ENCODE results near the gene GOSR1. TPM values are rescaled to one million over a fixed set of nuclear protein-coding genes. Genes with fewer than 3 reads are reported as not detected.
"Not testable (repeated sequence)": the region's sequence is repeated elsewhere in the genome, so short reads cannot be mapped to it uniquely, and the experiment has no call there.

Gene GOSR1
- total RNA-seq, 1 donor from 2014 or later, result 38.3 TPM

DNA sequence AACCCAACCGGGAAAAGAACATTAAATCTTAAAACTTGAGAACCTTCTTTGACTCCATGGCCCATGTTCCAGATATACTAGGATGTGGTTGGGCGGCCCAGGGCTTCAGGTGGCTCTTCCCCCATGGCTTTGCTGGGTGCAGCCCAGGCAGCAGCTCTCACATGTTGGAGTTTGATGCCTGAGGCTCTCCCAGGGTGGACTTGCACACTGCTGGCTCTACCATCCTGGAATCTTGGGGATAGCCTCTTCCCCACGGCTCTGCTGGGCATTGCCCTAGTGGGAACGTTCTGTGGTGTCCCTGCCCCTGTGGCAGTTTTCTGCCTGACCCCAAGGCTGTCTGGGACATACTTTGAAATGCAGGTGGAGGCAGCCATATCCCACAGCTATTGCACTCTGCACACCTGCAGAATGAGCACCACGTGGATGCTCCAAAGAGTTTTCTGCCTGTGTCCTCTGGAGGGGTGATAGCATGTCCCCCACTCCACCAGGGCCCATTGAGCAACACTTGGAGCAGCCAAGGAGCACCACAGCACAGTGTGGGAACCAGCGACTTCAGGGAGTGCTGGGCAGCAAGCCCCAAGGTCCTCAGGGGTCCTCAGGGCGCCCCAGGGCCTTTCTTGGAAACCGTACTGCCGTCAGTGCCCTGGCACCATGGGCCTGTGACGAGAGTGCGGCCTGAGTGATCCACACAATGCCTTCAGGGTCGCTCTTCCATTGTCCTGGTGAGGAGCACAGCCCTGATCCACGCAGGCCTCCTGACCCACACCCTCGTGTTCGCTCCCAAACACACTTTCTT, 70.8 kb downstream of the GOSR1 start:
- TF ChIP-seq, protein P1, sequence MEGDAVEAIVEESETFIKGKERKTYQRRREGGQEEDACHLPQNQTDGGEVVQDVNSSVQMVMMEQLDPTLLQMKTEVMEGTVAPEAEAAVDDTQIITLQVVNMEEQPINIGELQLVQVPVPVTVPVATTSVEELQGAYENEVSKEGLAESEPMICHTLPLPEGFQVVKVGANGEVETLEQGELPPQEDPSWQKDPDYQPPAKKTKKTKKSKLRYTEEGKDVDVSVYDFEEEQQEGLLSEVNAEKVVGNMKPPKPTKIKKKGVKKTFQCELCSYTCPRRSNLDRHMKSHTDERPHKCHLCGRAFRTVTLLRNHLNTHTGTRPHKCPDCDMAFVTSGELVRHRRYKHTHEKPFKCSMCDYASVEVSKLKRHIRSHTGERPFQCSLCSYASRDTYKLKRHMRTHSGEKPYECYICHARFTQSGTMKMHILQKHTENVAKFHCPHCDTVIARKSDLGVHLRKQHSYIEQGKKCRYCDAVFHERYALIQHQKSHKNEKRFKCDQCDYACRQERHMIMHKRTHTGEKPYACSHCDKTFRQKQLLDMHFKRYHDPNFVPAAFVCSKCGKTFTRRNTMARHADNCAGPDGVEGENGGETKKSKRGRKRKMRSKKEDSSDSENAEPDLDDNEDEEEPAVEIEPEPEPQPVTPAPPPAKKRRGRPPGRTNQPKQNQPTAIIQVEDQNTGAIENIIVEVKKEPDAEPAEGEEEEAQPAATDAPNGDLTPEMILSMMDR (IDR thresholded peaks at IDR 0.05; ENCODE audit: insufficient read depth, low read length, poor library complexity, severe bottlenecking), result no peak
- Histone ChIP-seq H3K36me3 (ENCODE audit: control insufficient read depth, insufficient read depth, low read length) (no peaks in the 10 kb centered on the region), H3K4me3 (ENCODE audit: low read depth, low read length) (no peak overlapping the region), H3K27me3 (ENCODE audit: control insufficient read depth, insufficient read depth, low read length) (no peaks in the 10 kb centered on the region)
- DNase-seq (ENCODE audit: low read depth), result no peak

DNA sequence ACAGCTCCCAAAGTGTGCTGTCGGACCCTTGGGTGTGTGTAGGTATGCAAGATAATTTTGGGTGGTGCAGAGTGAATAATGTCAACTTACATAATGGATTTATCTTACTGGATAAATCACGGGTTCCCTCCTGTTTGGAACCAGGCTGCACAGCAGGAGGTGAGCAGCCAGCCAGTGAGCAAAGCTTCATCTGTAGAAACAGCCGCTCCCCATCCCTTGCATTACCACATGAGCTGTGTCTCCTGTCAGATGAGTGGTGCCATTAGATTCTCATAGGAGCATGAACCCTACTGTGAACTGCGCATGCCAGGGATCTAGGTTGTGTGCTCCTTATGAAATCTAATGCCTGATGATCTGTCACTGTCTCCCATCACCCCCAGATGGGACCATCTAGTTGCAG, 72.0 kb downstream of the GOSR1 start:
- H3K4me3 ChIP-seq (ENCODE audit: low read depth, low read length); H3K27me3 ChIP-seq (ENCODE audit: control insufficient read depth, insufficient read depth, low read length); DNase-seq (ENCODE audit: low read depth); H3K36me3 ChIP-seq (ENCODE audit: control insufficient read depth, insufficient read depth, low read length): not testable (repeated sequence)

DNA sequence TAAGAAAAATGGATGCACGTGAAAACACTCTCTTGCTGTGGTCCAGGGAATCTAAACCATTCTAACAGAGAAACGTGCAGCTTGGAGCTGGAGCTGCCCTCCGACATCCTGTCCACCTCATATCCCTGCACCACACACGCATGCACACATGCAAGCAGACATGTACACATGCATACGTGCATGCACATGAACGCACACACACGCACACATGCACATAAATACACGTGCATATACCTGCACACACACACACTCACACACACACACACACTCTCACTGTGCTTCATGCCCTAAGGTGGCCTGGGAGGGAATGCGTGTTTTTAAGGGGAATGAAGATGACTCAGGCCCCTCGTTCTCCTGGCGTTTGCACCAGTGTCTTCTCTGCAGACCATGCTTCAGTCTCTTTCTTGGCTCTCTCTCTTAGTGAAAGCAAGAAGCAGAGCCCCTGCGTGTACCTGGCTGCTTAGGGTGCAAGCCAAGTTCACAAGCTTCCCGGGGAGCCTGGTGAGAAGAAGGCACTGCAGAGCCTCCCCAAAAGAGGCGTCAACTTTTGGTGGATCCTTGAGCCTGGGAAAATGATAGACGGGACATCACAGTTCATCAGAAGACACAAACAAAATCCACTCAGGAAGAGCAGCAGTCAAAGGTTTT, 72.8 kb downstream of the GOSR1 start:
- no peak overlapping the region for H3K4me3 ChIP-seq (ENCODE audit: low read depth, low read length)
- H3K36me3 ChIP-seq (ENCODE audit: control insufficient read depth, insufficient read depth, low read length), result no peaks in the 10 kb centered on the region
- H3K27me3 ChIP-seq (ENCODE audit: control insufficient read depth, insufficient read depth, low read length), result no peaks in the 10 kb centered on the region
- TF ChIP-seq, protein P1 (IDR thresholded peaks at IDR 0.05; ENCODE audit: insufficient read depth, low read length, poor library complexity, severe bottlenecking), result no peak
- DNase-seq (ENCODE audit: low read depth), result no peak

DNA sequence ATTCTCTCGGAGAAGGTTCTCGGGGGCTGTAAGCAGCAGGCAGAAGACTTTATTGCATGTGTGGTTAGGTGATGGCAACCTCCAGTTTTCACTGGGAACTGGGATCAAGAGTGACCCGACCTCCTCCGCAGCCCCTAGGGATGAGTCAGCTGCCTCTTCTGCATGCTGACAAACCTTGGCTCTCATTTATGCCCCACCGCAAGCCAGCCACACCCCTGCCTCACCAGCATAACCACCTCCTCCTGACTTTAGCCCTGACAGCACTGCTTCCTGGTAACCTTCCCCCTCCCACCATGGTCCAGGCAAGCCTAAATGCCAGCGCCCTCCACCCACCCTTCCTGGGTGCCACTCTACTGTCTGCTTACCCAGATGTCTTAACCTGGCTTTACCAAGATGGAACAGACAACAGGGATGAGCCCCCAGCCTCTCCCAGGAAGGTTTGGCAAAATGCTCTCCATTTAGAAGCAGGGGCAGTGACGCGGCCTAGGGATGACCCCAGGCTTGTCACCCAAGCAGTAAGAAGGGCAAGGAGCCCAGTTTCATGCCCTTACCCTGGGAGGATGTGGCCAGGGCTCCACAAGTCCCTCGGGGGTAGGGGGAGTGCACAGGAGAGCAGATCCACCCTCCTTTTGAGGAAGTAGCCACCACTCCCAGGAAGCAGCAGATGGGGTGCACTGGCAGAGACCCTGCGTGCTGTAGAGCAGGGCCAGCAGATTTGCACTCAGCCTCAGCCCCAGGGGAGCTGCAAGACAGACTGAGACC, 73.5 kb downstream of the GOSR1 start:
- no peaks in the 10 kb centered on the region for H3K36me3 ChIP-seq (ENCODE audit: control insufficient read depth, insufficient read depth, low read length)
- H3K4me3 ChIP-seq (ENCODE audit: low read depth, low read length), result no peak overlapping the region
- peak; percentile 14 for DNase-seq (ENCODE audit: low read depth)
- TF ChIP-seq, protein P1 (IDR thresholded peaks at IDR 0.05; ENCODE audit: insufficient read depth, low read length, poor library complexity, severe bottlenecking), result no peak
- H3K27me3 ChIP-seq (ENCODE audit: control insufficient read depth, insufficient read depth, low read length), result no peaks in the 10 kb centered on the region

DNA sequence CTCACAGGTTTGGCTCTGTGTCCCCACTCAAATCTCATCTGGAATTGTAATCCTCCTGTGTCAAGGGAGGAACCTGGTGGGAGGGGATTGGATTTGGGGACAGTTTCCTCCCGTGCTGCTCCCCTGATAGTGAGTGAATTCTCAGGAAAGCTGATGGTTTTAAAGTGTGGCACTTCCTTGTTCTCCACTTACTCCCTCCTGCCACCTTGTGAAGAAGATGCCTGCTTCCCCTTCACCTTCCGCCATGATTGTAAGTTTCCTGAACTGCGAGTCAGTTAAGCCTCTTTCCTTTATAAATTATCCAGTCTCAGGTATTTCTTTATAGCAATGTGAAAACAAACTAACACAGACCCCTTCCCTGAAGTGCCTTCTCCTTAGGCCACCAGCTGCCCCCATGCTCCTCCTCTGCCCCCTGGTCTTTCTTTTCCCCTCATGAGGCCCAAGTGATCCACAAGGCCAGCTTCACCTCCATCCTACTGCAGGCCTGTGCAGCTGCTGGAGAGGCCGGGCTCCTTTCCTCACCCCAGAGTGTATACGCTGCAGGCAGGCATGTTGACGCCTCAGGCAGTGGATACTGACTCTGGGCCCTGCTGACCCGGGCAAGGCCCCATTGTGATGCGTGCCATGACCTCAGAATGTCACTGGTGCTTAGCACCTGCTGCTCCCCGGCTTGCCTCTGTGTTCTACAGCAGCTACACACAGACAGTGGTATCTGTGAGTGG, 74.2 kb downstream of the GOSR1 start:
- not testable (repeated sequence) for DNase-seq (ENCODE audit: low read depth); H3K36me3 ChIP-seq (ENCODE audit: control insufficient read depth, insufficient read depth, low read length); H3K4me3 ChIP-seq (ENCODE audit: low read depth, low read length); H3K27me3 ChIP-seq (ENCODE audit: control insufficient read depth, insufficient read depth, low read length)

DNA sequence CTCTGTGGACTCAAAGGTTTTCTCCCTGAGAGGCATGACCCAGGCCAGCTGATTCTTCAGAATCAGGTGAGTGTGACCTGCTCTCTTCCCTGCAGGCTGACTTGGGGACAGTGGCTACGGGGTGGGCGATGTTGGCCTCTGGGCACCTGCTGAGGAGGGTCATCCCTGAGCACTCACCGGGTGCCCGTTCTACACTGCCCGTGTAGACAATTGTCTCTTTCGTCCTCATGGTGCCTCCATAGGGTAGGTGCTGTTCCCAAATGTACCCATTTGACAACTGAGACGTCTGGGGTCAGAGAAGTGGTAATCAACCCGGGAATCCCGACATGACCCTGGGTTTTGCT, 74.8 kb downstream of the GOSR1 start:
- Histone ChIP-seq H3K36me3 (ENCODE audit: control insufficient read depth, insufficient read depth, low read length) (no peaks in the 10 kb centered on the region), H3K4me3 (ENCODE audit: low read depth, low read length) (no peak overlapping the region), H3K27me3 (ENCODE audit: control insufficient read depth, insufficient read depth, low read length) (peaks cover 2% of the 10 kb centered on the region)
- no peak for DNase-seq (ENCODE audit: low read depth)
- TF ChIP-seq, protein P1 (IDR thresholded peaks at IDR 0.05; ENCODE audit: insufficient read depth, low read length, poor library complexity, severe bottlenecking), result no peak
